WTC11 (cell line): ENCODE results near the gene BTN3A1.

ENCODE experiments used
- ARID4B ChIP-seq: sonication (generic); formaldehyde crosslinking; IDR thresholded peaks from 2 replicates; pipeline ENCODE4 v1.8.0; 2023; ENCODE audit warnings: missing genetic modification reagents, mild to moderate bottlenecking, borderline replicate concordance
- ATF3 ChIP-seq: sonication (generic); formaldehyde crosslinking; conservative IDR thresholded peaks from 2 replicates; pipeline ENCODE4 v1.8.1; 2022; ENCODE audit warnings: mild to moderate bottlenecking, missing genetic modification reagents
- USF1 ChIP-seq: sonication (generic); formaldehyde crosslinking; IDR thresholded peaks from 2 replicates; pipeline ENCODE4 v1.8.0; 2022; ENCODE audit warnings: mild to moderate bottlenecking, missing genetic modification reagents

GRCh38 chr6:26445934-26446667, 44.0 kb downstream of the BTN3A1 start:
- TF ChIP-seq ARID4B (CRISPR knock-in tag) (no peak), USF1 (no peak), ATF3 (CRISPR knock-in tag) (no peak)
